RWPE2 (cell line): ENCODE measurements around the gene AR.

Experiments
- ATAC-seq: fragments of 200-7000 bp; cut with Tn5 transposase; 3 replicates; pipeline ENCODE4 v1.9.1; 2021; ENCODE audit warnings: low read depth
- DNase-seq: peaks from one replicate; pipeline ENCODE4 v3.0.0-alpha.2; 2020; ENCODE audit warnings: low spot score
- H3K27ac ChIP-seq: fragments of 450-650 bp; 2 replicates; pipeline ENCODE4 v1.5.1; 2017; ENCODE audit warnings: mild to moderate bottlenecking; ENCODE audit not compliant: poor library complexity, severe bottlenecking
- H3K27me3 ChIP-seq: fragments of 250-450 bp; sonication (Bioruptor Pico); 2 replicates; pipeline ENCODE4 v1.5.1; 2021; ENCODE audit warnings: mild to moderate bottlenecking, moderate library complexity; ENCODE audit not compliant: insufficient read depth, poor library complexity, severe bottlenecking
- H3K36me3 ChIP-seq: fragments of 250-450 bp; sonication (Bioruptor Pico); 2 replicates; pipeline ENCODE4 v1.5.1; 2020; ENCODE audit warnings: low read depth, mild to moderate bottlenecking, moderate library complexity
- H3K4me1 ChIP-seq: fragments of 250-450 bp; sonication (Bioruptor Pico); 2 replicates; pipeline ENCODE4 v1.5.1; 2021; ENCODE audit warnings: mild to moderate bottlenecking, moderate library complexity; ENCODE audit not compliant: insufficient read depth, poor library complexity, severe bottlenecking
- H3K4me3 ChIP-seq: fragments of 250-450 bp; sonication (Bioruptor Pico); 2 replicates; pipeline ENCODE4 v1.5.1; 2021; ENCODE audit warnings: mild to moderate bottlenecking, moderate library complexity; ENCODE audit not compliant: severe bottlenecking
- H3K9me3 ChIP-seq: fragments of 250-450 bp; sonication (Bioruptor Pico); 2 replicates; pipeline ENCODE4 v1.5.1; 2021; ENCODE audit warnings: mild to moderate bottlenecking, moderate library complexity; ENCODE audit not compliant: severe bottlenecking
- CTCF ChIP-seq: fragments of 450-650 bp; IDR thresholded peaks from one replicate; pipeline ENCODE4 v1.5.1; 2017; ENCODE audit warnings: mild to moderate bottlenecking, moderate library complexity; ENCODE audit not compliant: poor library complexity, severe bottlenecking

The AR gene

GRCh38 chrX:67610282-67610681 lies 66.5 kb downstream of the AR start:
- Histone ChIP-seq H3K36me3 (no peaks in the 10 kb centered on the region), H3K27me3 (no peaks in the 10 kb centered on the region), H3K4me1 (no peaks in the 10 kb centered on the region), H3K4me3 (no peak overlapping the region), H3K9me3 (no peaks in the 10 kb centered on the region), H3K27ac (no peak overlapping the region)
- no peak for DNase-seq
- TF ChIP-seq CTCF: no peak
- ATAC-seq: no peak

- no peak overlapping the region for H3K27ac ChIP-seq
- ATAC-seq (peak; percentile 31; the same call in 1 of the 3 replicates), DNase-seq (no peak)
- TF ChIP-seq CTCF: no peak
- H3K36me3 ChIP-seq: no peaks in the 10 kb centered on the region
- no peaks in the 10 kb centered on the region for H3K4me1 ChIP-seq
- H3K27me3 ChIP-seq: no peaks in the 10 kb centered on the region
- no peak overlapping the region for H3K4me3 ChIP-seq
- H3K9me3 ChIP-seq: no peaks in the 10 kb centered on the region
These were observed 68.4 kb downstream of the AR start for GRCh38 chrX:67612231-67612630.

- TF ChIP-seq CTCF: no peak
- no peak for ATAC-seq
- Histone ChIP-seq H3K27me3 (no peaks in the 10 kb centered on the region), H3K36me3 (no peaks in the 10 kb centered on the region), H3K27ac (no peak overlapping the region), H3K9me3 (no peaks in the 10 kb centered on the region), H3K4me1 (no peaks in the 10 kb centered on the region), H3K4me3 (no peak overlapping the region)
- no peak for DNase-seq
These were observed 69.5 kb downstream of the AR start for GRCh38 chrX:67613366-67613765.

GRCh38 chrX:67613996-67614395 lies 70.2 kb downstream of the AR start:
- no peak overlapping the region for H3K27ac ChIP-seq

More at GRCh38 chrX:67613996-67614395, 70.2 kb downstream of the AR start:
- Histone ChIP-seq H3K36me3 (no peaks in the 10 kb centered on the region), H3K4me1 (no peaks in the 10 kb centered on the region), H3K9me3 (no peaks in the 10 kb centered on the region), H3K27me3 (no peaks in the 10 kb centered on the region), H3K4me3 (no peak overlapping the region)
- DNase-seq (no peak), ATAC-seq (no peak)
- no peak for TF ChIP-seq CTCF
